Liver (tissue), 9 donors: Measurements from ENCODE around the gene AMZ1. TPM values are rescaled to one million over a fixed set of nuclear protein-coding genes. Genes with fewer than 3 reads are reported as not detected.

ENCODE experiments used
- DNase-seq: peaks from one replicate; pipeline ENCODE4 v3.0.0-alpha.2; 2017; ENCODE audit warnings: low spot score
- H3K27ac ChIP-seq, 2 donors: one replicate each; pipeline ENCODE4 v1.7.0; 2013; ENCODE audit warnings: inconsistent platforms in 2 of 2, low read length in 2 of 2, control low read depth in 1 of 2, low read depth in 1 of 2, mild to moderate bottlenecking in 1 of 2
- H3K27me3 ChIP-seq, 4 donors: one replicate each; pipeline versions ENCODE4 v1.6.1 to v1.7.0; 2013; ENCODE audit warnings: low read length in 3 of 4, inconsistent platforms in 1 of 4, mild to moderate bottlenecking in 1 of 4, moderate library complexity in 1 of 4; ENCODE audit not compliant: control insufficient read depth in 4 of 4, insufficient read depth in 4 of 4
- H3K36me3 ChIP-seq, 4 donors: one replicate each; pipeline versions ENCODE4 v1.6.1 to v1.7.0; 2013; ENCODE audit warnings: low read length in 3 of 4, mild to moderate bottlenecking in 3 of 4, low read depth in 1 of 4, moderate library complexity in 1 of 4; ENCODE audit not compliant: control insufficient read depth in 4 of 4, insufficient read depth in 3 of 4
- H3K4me1 ChIP-seq, 4 donors: one replicate each; pipeline versions ENCODE4 v1.6.1 to v1.7.0; 2013; ENCODE audit warnings: low read length in 3 of 4, mild to moderate bottlenecking in 3 of 4, moderate library complexity in 1 of 4; ENCODE audit not compliant: control insufficient read depth in 4 of 4, insufficient read depth in 4 of 4
- H3K4me3 ChIP-seq, 3 donors: one replicate each; pipeline versions ENCODE4 v1.6.1 to v1.7.0; 2013; ENCODE audit warnings: low read length in 3 of 3, control low read depth in 1 of 3, low read depth in 1 of 3, mild to moderate bottlenecking in 1 of 3
- H3K9ac ChIP-seq, 2 donors: one replicate each; pipeline ENCODE4 v1.7.0; 2013; ENCODE audit warnings: low read length in 2 of 2, mild to moderate bottlenecking in 2 of 2, moderate library complexity in 2 of 2, control low read depth in 1 of 2, low read depth in 1 of 2
- H3K9me3 ChIP-seq, 4 donors: one replicate each; pipeline versions ENCODE4 v1.6.1 to v1.7.0; 2013; ENCODE audit warnings: low read length in 3 of 4; ENCODE audit not compliant: control insufficient read depth in 4 of 4
- ATF3 ChIP-seq: IDR thresholded peaks from 2 replicates; pipeline ENCODE4 v1.6.1; 2016; ENCODE audit warnings: antibody characterized with exemption
- FOXA1 ChIP-seq: IDR thresholded peaks from 2 replicates; pipeline ENCODE4 v1.6.1; 2016; ENCODE audit warnings: antibody characterized with exemption
- FOXA2 ChIP-seq: IDR thresholded peaks from 2 replicates; pipeline ENCODE4 v1.6.1; 2016; ENCODE audit warnings: antibody characterized with exemption
- HNF4G ChIP-seq: IDR thresholded peaks from 2 replicates; pipeline ENCODE4 v1.6.1; 2016; ENCODE audit warnings: antibody characterized with exemption
- JUND ChIP-seq, 2 donors: IDR thresholded peaks; 2 replicates each; pipeline ENCODE4 v1.6.1; 2016; ENCODE audit warnings: antibody characterized with exemption in 2 of 2
- NR2F2 ChIP-seq: IDR thresholded peaks from 2 replicates; pipeline ENCODE4 v1.6.1; 2016; ENCODE audit warnings: antibody characterized with exemption
- RAD21 ChIP-seq, 2 donors: IDR thresholded peaks; 2 replicates each; pipeline ENCODE4 v1.6.1; 2016; ENCODE audit warnings: antibody characterized with exemption in 2 of 2, mild to moderate bottlenecking in 2 of 2
- REST ChIP-seq: IDR thresholded peaks from 2 replicates; pipeline ENCODE4 v1.6.1; 2016; ENCODE audit warnings: antibody characterized with exemption, mild to moderate bottlenecking
- SP1 ChIP-seq: IDR thresholded peaks from 2 replicates; pipeline ENCODE4 v1.6.1; 2018; ENCODE audit warnings: antibody characterized with exemption, mild to moderate bottlenecking
- WGBS: extraction: QIAGEN DNeasy Blood & Tissue Kit; methylation state at CpG from one replicate; pipeline ENCODE4 v1.1.7; 2013; 5-methylcytosine and 5-hydroxymethylcytosine counted together
- polyA plus RNA-seq, 2 donors: library from polyadenylated mRNA; stranded (reverse) in 1 of 2; unstranded in 1 of 2; fragments of 200-250 nt in 1 of 2; fragments of >200 nt in 1 of 2; fragmentation: Nextera tagmentation in 1 of 2; extraction: Ambion mirVana in 1 of 2; gene quantifications; one replicate each; pipeline versions ENCODE4 v1.2.1 to v1.2.3, GENCODE V29; 2013 to 2015
- total RNA-seq, 2 donors: library from RNA; depleted of rRNA; stranded (reverse); fragments of >200 nt; gene quantifications; one replicate each; pipeline ENCODE4 v1.2.3, GENCODE V29; 2014
- TF ChIP-seq, protein P1 (sequence below): IDR thresholded peaks from 2 replicates; pipeline ENCODE4 v1.6.1; 2016; ENCODE audit warnings: antibody characterized with exemption
- donor health status: healthy.
- donor health status: healthy.
- donor health status: healthy.
- donor health status: healthy.
- donor health status: healthy.

Gene AMZ1
- total and polyA plus RNA-seq, 4 donors = 0.10 to 1.3 (median 1.1) TPM; not detected in 1

- Histone ChIP-seq H3K9ac (no peak overlapping the region), H3K4me1 (peaks cover 15 to 40% (median 28%) of the 10 kb centered on the region in 4 donors), H3K9me3 (no peaks in the 10 kb centered on the region), H3K4me3 (no peak overlapping the region), H3K27me3 (no peaks in the 10 kb centered on the region), H3K27ac (no peak overlapping the region), H3K36me3 (peaks cover 0 to 11% (median 4%) of the 10 kb centered on the region in 4 donors)
- WGBS = 94% methylated on average over 36 of the region's 36 CpGs
- TF ChIP-seq ATF3 (no peak), FOXA1 (no peak), SP1 (no peak)
- TF ChIP-seq, protein P1, sequence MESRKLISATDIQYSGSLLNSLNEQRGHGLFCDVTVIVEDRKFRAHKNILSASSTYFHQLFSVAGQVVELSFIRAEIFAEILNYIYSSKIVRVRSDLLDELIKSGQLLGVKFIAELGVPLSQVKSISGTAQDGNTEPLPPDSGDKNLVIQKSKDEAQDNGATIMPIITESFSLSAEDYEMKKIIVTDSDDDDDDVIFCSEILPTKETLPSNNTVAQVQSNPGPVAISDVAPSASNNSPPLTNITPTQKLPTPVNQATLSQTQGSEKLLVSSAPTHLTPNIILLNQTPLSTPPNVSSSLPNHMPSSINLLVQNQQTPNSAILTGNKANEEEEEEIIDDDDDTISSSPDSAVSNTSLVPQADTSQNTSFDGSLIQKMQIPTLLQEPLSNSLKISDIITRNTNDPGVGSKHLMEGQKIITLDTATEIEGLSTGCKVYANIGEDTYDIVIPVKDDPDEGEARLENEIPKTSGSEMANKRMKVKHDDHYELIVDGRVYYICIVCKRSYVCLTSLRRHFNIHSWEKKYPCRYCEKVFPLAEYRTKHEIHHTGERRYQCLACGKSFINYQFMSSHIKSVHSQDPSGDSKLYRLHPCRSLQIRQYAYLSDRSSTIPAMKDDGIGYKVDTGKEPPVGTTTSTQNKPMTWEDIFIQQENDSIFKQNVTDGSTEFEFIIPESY = no peak
- DNase-seq = no peak
Observed at GRCh38 chr7:2659556-2660358, 28.2 kb upstream of the AMZ1 start.

- DNase-seq = no peak
- WGBS = 91% methylated on average over 36 of the region's 36 CpGs
Observed at GRCh38 chr7:2660359-2661095, 27.5 kb upstream of the AMZ1 start.

More at GRCh38 chr7:2660359-2661095, 27.5 kb upstream of the AMZ1 start:
- Histone ChIP-seq H3K9me3 (no peaks in the 10 kb centered on the region), H3K27me3 (no peaks in the 10 kb centered on the region), H3K36me3 (peaks cover 0 to 11% (median 4%) of the 10 kb centered on the region in 4 donors), H3K9ac (no peak overlapping the region), H3K4me3 (no peak overlapping the region), H3K27ac (no peak overlapping the region), H3K4me1 (peaks cover 15 to 43% (median 30%) of the 10 kb centered on the region in 4 donors)
- no peak for TF ChIP-seq HNF4G
- no peak for TF ChIP-seq JUND (IDR thresholded peaks at IDR 0.05)
- TF ChIP-seq FOXA1 = no peak
- no peak for TF ChIP-seq NR2F2
- TF ChIP-seq REST = no peak
- no peak for TF ChIP-seq RAD21 (IDR thresholded peaks at IDR 0.05)
- TF ChIP-seq ATF3 = no peak
- no peak for TF ChIP-seq FOXA2
